ENCODE data around the gene USP24.

The USP24 gene

DNA sequence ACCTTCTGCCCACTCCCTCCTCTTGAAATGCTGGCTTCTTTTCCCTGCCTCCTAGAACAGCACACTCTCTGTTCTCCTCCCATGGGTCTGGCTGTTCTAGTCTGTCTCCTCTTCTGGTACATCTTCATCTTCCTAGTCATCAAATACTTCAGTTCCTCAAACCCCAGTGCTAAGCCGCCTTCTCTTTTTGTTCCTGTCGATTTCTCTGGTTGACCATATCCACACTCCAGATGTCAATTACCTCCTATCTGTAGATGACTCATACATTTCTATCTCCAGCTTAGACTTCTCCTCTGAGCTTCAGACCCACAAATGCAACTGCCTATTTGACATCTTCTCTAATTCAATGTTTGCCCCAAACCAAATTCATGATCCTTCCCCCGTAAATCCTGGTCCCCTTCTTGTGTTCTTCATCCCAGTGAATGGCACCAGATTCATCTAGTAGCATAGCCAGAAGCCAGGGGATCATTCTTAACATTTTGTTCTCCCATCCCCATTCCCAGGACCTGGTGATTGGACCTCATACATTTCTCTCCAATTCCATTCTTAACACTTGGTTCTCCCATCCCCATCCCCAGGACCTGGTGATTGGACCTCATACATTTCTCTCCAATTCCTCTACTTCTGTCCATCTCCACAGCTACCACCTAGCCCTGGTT, 35.9 kb downstream of the USP24 start:
- H3K27ac ChIP-seq (ENCODE audit: low read depth, low read length) = no peak overlapping the region
- no peaks in the 10 kb centered on the region for H3F3A ChIP-seq (ENCODE audit: control insufficient read depth, insufficient read depth)
- H3K79me2 ChIP-seq (ENCODE audit: control insufficient read depth, low read length) = peaks cover 54% of the 10 kb centered on the region
- peaks cover 10% of the 10 kb centered on the region for H3K36me3 ChIP-seq (ENCODE audit: control insufficient read depth, low read length)
- H3K4me1 ChIP-seq (ENCODE audit: control insufficient read depth, low read length) = no peaks in the 10 kb centered on the region
- no peaks in the 10 kb centered on the region for H3K9me2 ChIP-seq (replicated peaks; ENCODE audit: control insufficient read depth, low read length)
- peaks cover 3% of the 10 kb centered on the region; the same call in 1 of the 2 replicates for H3K9me3 ChIP-seq (ENCODE audit: control insufficient read depth, insufficient read depth, low read length)
- no peaks in the 10 kb centered on the region; the same call in 1 of the 2 replicates for H4K20me1 ChIP-seq (ENCODE audit: control insufficient read depth, insufficient read depth, low read depth, low read length)
- no peak overlapping the region for H3K4me3 ChIP-seq (ENCODE audit: low read length)
- no peak for TF ChIP-seq EZH2phosphoT487 (IDR thresholded peaks at IDR 0.05; ENCODE audit: borderline replicate concordance, low read length)
- TF ChIP-seq, protein P1, sequence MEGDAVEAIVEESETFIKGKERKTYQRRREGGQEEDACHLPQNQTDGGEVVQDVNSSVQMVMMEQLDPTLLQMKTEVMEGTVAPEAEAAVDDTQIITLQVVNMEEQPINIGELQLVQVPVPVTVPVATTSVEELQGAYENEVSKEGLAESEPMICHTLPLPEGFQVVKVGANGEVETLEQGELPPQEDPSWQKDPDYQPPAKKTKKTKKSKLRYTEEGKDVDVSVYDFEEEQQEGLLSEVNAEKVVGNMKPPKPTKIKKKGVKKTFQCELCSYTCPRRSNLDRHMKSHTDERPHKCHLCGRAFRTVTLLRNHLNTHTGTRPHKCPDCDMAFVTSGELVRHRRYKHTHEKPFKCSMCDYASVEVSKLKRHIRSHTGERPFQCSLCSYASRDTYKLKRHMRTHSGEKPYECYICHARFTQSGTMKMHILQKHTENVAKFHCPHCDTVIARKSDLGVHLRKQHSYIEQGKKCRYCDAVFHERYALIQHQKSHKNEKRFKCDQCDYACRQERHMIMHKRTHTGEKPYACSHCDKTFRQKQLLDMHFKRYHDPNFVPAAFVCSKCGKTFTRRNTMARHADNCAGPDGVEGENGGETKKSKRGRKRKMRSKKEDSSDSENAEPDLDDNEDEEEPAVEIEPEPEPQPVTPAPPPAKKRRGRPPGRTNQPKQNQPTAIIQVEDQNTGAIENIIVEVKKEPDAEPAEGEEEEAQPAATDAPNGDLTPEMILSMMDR (IDR thresholded peaks at IDR 0.05; ENCODE audit: low read depth, low read length, poor library complexity, severe bottlenecking) = no peak
- H3K4me2 ChIP-seq (ENCODE audit: low read length) = no peak overlapping the region
- H3K27me3 ChIP-seq (ENCODE audit: control insufficient read depth, low read length) = no peaks in the 10 kb centered on the region

GRCh38 chr1:55172687-55173086, 42.5 kb downstream of the USP24 start:
- Histone ChIP-seq H3K4me2 (ENCODE audit: low read length) (no peak overlapping the region), H3K79me2 (ENCODE audit: control insufficient read depth, low read length) (no peaks in the 10 kb centered on the region; the same call in 1 of the 2 replicates), H3K27me3 (ENCODE audit: control insufficient read depth, low read length) (no peaks in the 10 kb centered on the region), H3K27ac (ENCODE audit: low read depth, low read length) (no peak overlapping the region), H3K9me3 (ENCODE audit: control insufficient read depth, insufficient read depth, low read length) (no peaks in the 10 kb centered on the region), H3K9me2 (replicated peaks; ENCODE audit: control insufficient read depth, low read length) (no peaks in the 10 kb centered on the region), H3F3A (ENCODE audit: control insufficient read depth, insufficient read depth) (no peaks in the 10 kb centered on the region), H3K4me3 (ENCODE audit: low read length) (no peak overlapping the region), H4K20me1 (ENCODE audit: control insufficient read depth, insufficient read depth, low read depth, low read length) (peaks cover 3% of the 10 kb centered on the region; the same call in 1 of the 2 replicates), H3K36me3 (ENCODE audit: control insufficient read depth, low read length) (peaks cover 43% of the 10 kb centered on the region), H3K4me1 (ENCODE audit: control insufficient read depth, low read length) (no peaks in the 10 kb centered on the region)
- TF ChIP-seq, protein P1 (IDR thresholded peaks at IDR 0.05; ENCODE audit: low read depth, low read length, poor library complexity, severe bottlenecking) = no peak
- no peak for TF ChIP-seq EZH2phosphoT487 (IDR thresholded peaks at IDR 0.05; ENCODE audit: borderline replicate concordance, low read length)

DNA sequence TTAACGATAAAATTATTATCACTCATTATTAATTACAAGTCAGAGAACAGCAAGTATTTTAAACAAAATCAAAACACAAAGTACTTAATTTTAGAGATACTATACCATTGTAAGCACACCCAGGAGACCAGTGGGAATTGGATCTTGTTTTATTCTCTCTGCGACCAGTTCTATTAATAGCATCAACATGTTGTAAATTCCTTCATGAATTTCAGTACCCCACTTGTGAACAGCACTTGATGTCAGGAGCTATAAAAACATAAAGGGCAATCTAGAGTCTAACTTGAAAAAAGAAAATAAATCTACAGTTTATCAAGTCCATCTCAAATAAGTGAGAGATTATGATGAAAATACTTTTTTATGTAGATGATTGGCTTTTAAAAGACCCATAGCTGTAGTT, 42.9 kb downstream of the USP24 start:
- no peaks in the 10 kb centered on the region for H3K27me3 ChIP-seq (ENCODE audit: control insufficient read depth, low read length)
- no peak overlapping the region for H3K4me2 ChIP-seq (ENCODE audit: low read length)
- TF ChIP-seq, protein P1 (IDR thresholded peaks at IDR 0.05; ENCODE audit: low read depth, low read length, poor library complexity, severe bottlenecking) = no peak
- TF ChIP-seq EZH2phosphoT487 (IDR thresholded peaks at IDR 0.05; ENCODE audit: borderline replicate concordance, low read length) = no peak
- no peaks in the 10 kb centered on the region for H3K4me1 ChIP-seq (ENCODE audit: control insufficient read depth, low read length)
- H3K36me3 ChIP-seq (ENCODE audit: control insufficient read depth, low read length) = peaks cover 43% of the 10 kb centered on the region
- H3K9me3 ChIP-seq (ENCODE audit: control insufficient read depth, insufficient read depth, low read length) = no peaks in the 10 kb centered on the region
- H4K20me1 ChIP-seq (ENCODE audit: control insufficient read depth, insufficient read depth, low read depth, low read length) = peaks cover 3% of the 10 kb centered on the region; the same call in 1 of the 2 replicates
- H3K4me3 ChIP-seq (ENCODE audit: low read length) = no peak overlapping the region
- H3K9me2 ChIP-seq (replicated peaks; ENCODE audit: control insufficient read depth, low read length) = no peaks in the 10 kb centered on the region
- H3K27ac ChIP-seq (ENCODE audit: low read depth, low read length) = no peak overlapping the region
- H3F3A ChIP-seq (ENCODE audit: control insufficient read depth, insufficient read depth) = no peaks in the 10 kb centered on the region
- H3K79me2 ChIP-seq (ENCODE audit: control insufficient read depth, low read length) = no peaks in the 10 kb centered on the region

Data from DOHH2 (cell line).